AG04449 (cell line): Measurements from ENCODE around the gene PREX1.

ENCODE experiments used
- CTCF ChIA-PET: fragments of 350-600 bp; formaldehyde crosslinking; extraction: SDS; loops from one replicate; lab custom pipeline; 2021; ENCODE audit warnings: antibody characterized with exemption; lab: Yijun Ruan, JAX
- POLR2A ChIA-PET: fragments of 400-600, 350-600 bp; formaldehyde crosslinking; extraction: SDS; loops from one replicate; lab custom pipeline; 2020; ENCODE audit warnings: antibody characterized with exemption, inconsistent platforms; lab: Yijun Ruan, JAX
- DNase-seq: peaks from one replicate; pipeline ENCODE4 v3.0.0-alpha.2; 2010; ENCODE audit warnings: low read depth, low spot score
- H3K4me3 ChIP-seq: 2 replicates; pipeline ENCODE4 v1.5.1; 2011; ENCODE audit warnings: low read depth, mild to moderate bottlenecking, control low read depth, low read length
- CTCF ChIP-seq: IDR thresholded peaks from one replicate; pipeline ENCODE4 v1.5.1; 2011; ENCODE audit warnings: mild to moderate bottlenecking, moderate library complexity, low read length, control low read depth, inconsistent platforms; ENCODE audit not compliant: insufficient read depth; ENCODE audit errors: missing control alignments

Gene PREX1

GRCh38 chr20:48679011-48679410, 148.8 kb downstream of the PREX1 start:
- H3K4me3 ChIP-seq = no peak overlapping the region
- CTCF ChIA-PET = interaction anchor here (0.6 to 1.7 kb wide), 2 partner anchors 22 to 226 kb away, joined by 3 to 4 read pairs; no protein-coding TSS in a partner anchor
- no peak for DNase-seq
- no peak for TF ChIP-seq CTCF
- POLR2A ChIA-PET = no interaction called here

- no peak for DNase-seq
- ChIA-PET CTCF (interaction anchor here (0.6 to 1.7 kb wide), 2 partner anchors 21 to 227 kb away, joined by 3 to 4 read pairs; no protein-coding TSS in a partner anchor), POLR2A (interaction anchor here (0.7 kb wide), 1 partner anchor 10 kb away, joined by 3 read pairs; no protein-coding TSS in a partner anchor)
- TF ChIP-seq CTCF = no peak
- no peak overlapping the region for H3K4me3 ChIP-seq
Observed at GRCh38 chr20:48678421-48678820, 149.4 kb downstream of the PREX1 start.

- DNase-seq = no peak
- ChIA-PET CTCF (interaction anchor here (0.8 to 1.4 kb wide), 3 partner anchors 19 to 229 kb away, joined by 3 to 5 read pairs (median 4); no protein-coding TSS in a partner anchor), POLR2A (no interaction called here)
- TF ChIP-seq CTCF = no peak
- no peak overlapping the region for H3K4me3 ChIP-seq
Observed at GRCh38 chr20:48676795-48677460, 150.9 kb downstream of the PREX1 start.

GRCh38 chr20:48676125-48676524, 151.7 kb downstream of the PREX1 start:
- ChIA-PET POLR2A (no interaction called here), CTCF (interaction anchor here (1.4 kb wide), 1 partner anchor 18 kb away, joined by 5 read pairs; no protein-coding TSS in a partner anchor)
- no peak overlapping the region for H3K4me3 ChIP-seq
- no peak for DNase-seq
- TF ChIP-seq CTCF = no peak

- ChIA-PET CTCF (interaction anchor here (0.8 to 1.2 kb wide), 3 partner anchors 14 to 231 kb away, joined by 3 to 6 read pairs (median 3); no protein-coding TSS in a partner anchor), POLR2A (no interaction called here)
- no peak for TF ChIP-seq CTCF
- H3K4me3 ChIP-seq = no peak overlapping the region
- DNase-seq = no peak
Observed at GRCh38 chr20:48674461-48674860, 153.3 kb downstream of the PREX1 start.

GRCh38 chr20:48673507-48673906, 154.3 kb downstream of the PREX1 start:
- no peak overlapping the region for H3K4me3 ChIP-seq
- ChIA-PET CTCF (interaction anchor here (1.0 to 1.2 kb wide), 2 partner anchors 13 to 16 kb away, joined by 3 read pairs; no protein-coding TSS in a partner anchor), POLR2A (interaction anchor here (1.0 kb wide), 1 partner anchor 10 kb away, joined by 5 read pairs; no protein-coding TSS in a partner anchor)
- TF ChIP-seq CTCF = no peak
- no peak for DNase-seq
